K562 (cell line): ENCODE measurements around the gene TMC8. TPM values are rescaled to one million over a fixed set of nuclear protein-coding genes. Genes with fewer than 3 reads are reported as not detected.

Experiments used
- ESRRB ChIP-seq: fragments of 250-450 bp; sonication (Bioruptor Pico); IDR thresholded peaks from 2 replicates; pipeline ENCODE4 v1.5.0; 2020; ENCODE audit warnings: mild to moderate bottlenecking, moderate library complexity, borderline replicate concordance
- GABPB1 ChIP-seq: sonication (generic); formaldehyde crosslinking; IDR thresholded peaks from 2 replicates; pipeline ENCODE4 v1.8.0; 2022; ENCODE audit warnings: mild to moderate bottlenecking, missing genetic modification reagents
- GTF2F1 ChIP-seq: IDR thresholded peaks from 2 replicates; pipeline ENCODE4 v1.6.1; 2011; ENCODE audit warnings: low read depth, low read length, improper control_type of control experiment
- HCFC1 ChIP-seq: IDR thresholded peaks from 2 replicates; pipeline ENCODE4 v1.6.1; 2012; ENCODE audit warnings: low read depth, low read length, improper control_type of control experiment
- HMGN3 ChIP-seq: IDR thresholded peaks from 2 replicates; pipeline ENCODE4 v1.6.1; 2011; ENCODE audit warnings: borderline replicate concordance, low read depth, mild to moderate bottlenecking, mixed read lengths, low read length; ENCODE audit not compliant: insufficient read length; ENCODE audit errors: extremely low read depth
- MYNN ChIP-seq, 2 experiments: sonication (generic); formaldehyde crosslinking in 1 of 2; IDR thresholded peaks; 2 replicates each; pipeline versions ENCODE4 v1.5.0 to v1.6.1; 2016 to 2020; ENCODE audit warnings: antibody characterized with exemption in 1 of 2, missing genetic modification reagents in 1 of 2
- NCOR1 ChIP-seq: fragments of 450-650 bp; IDR thresholded peaks from 2 replicates; pipeline ENCODE4 v1.6.1; 2016; ENCODE audit warnings: mild to moderate bottlenecking, moderate library complexity
- NR2C2 ChIP-seq, 2 experiments: fragments of 200-800 bp in 1 of 2; sonication (Bioruptor generic) in 1 of 2; sonication (generic) in 1 of 2; formaldehyde crosslinking in 1 of 2; IDR thresholded peaks; 2 replicates each; pipeline versions ENCODE4 v1.6.1 to v1.8.0; 2016 to 2022; ENCODE audit warnings: mild to moderate bottlenecking in 1 of 2, missing compliant biosample characterization in 1 of 2, missing genetic modification characterization in 1 of 2, missing genetic modification reagents in 1 of 2
- NRF1 ChIP-seq, 2 experiments: fragments of 450-650 bp; IDR thresholded peaks in 1 of 2; conservative IDR thresholded peaks in 1 of 2; 2 replicates each; pipeline ENCODE4 v1.6.1; 2014; ENCODE audit warnings: mild to moderate bottlenecking in 2 of 2
- PCBP2 ChIP-seq: fragments of 200-400 bp; formaldehyde crosslinking; IDR thresholded peaks from 2 replicates; pipeline ENCODE4 v1.6.1; 2018; ENCODE audit warnings: low read length, low read depth, mild to moderate bottlenecking, moderate library complexity; ENCODE audit not compliant: poor library complexity, severe bottlenecking
- RBM17 ChIP-seq: fragments of 200-400 bp; formaldehyde crosslinking; IDR thresholded peaks from 2 replicates; pipeline ENCODE4 v1.6.1; 2017; ENCODE audit warnings: low read depth, mild to moderate bottlenecking, low read length, borderline replicate concordance
- SAP30 ChIP-seq: fragments of 200-600 bp; sonication (generic); IDR thresholded peaks from 2 replicates; pipeline ENCODE4 v1.6.1; 2012; ENCODE audit warnings: borderline replicate concordance, low read depth, mild to moderate bottlenecking, moderate library complexity, low read length, control low read depth, inconsistent platforms; ENCODE audit not compliant: insufficient read depth, poor library complexity, severe bottlenecking
- STAT5A ChIP-seq: IDR thresholded peaks from 2 replicates; pipeline ENCODE4 v1.6.1; 2012; ENCODE audit warnings: low read length, inconsistent platforms, borderline replicate concordance
- TCF15 ChIP-seq: fragments of 250-450 bp; sonication (Bioruptor Pico); IDR thresholded peaks from 2 replicates; pipeline ENCODE4 v1.8.0; 2022; ENCODE audit warnings: moderate library complexity, mild to moderate bottlenecking, inconsistent platforms
- TCF3 ChIP-seq: sonication (generic); formaldehyde crosslinking; IDR thresholded peaks from 2 replicates; pipeline ENCODE4 v1.4.0; 2020; ENCODE audit warnings: mild to moderate bottlenecking, missing genetic modification reagents
- THRA ChIP-seq: fragments of 450-650 bp; IDR thresholded peaks from 2 replicates; pipeline ENCODE4 v1.6.1; 2017; ENCODE audit warnings: mild to moderate bottlenecking, moderate library complexity
- YBX1 ChIP-seq: fragments of 450-650 bp; IDR thresholded peaks from 2 replicates; pipeline ENCODE4 v1.7.1; 2016; ENCODE audit warnings: mild to moderate bottlenecking
- ZNF232 ChIP-seq: sonication (generic); formaldehyde crosslinking; IDR thresholded peaks from 2 replicates; pipeline ENCODE4 v1.8.0; 2022; ENCODE audit warnings: mild to moderate bottlenecking, missing genetic modification reagents
- ZNF75A ChIP-seq: fragments of 450-650 bp; formaldehyde crosslinking; IDR thresholded peaks from 2 replicates; pipeline ENCODE4 v1.4.0; 2020; ENCODE audit warnings: mild to moderate bottlenecking
- ZNF830 ChIP-seq: fragments of 250-450 bp; sonication (Bioruptor Pico); IDR thresholded peaks from 2 replicates; pipeline ENCODE4 v1.5.0; 2021; ENCODE audit warnings: mild to moderate bottlenecking
- polyA plus RNA-seq, 8 experiments: library from polyadenylated mRNA; depleted of rRNA in 4 of 8; stranded (reverse) in 5 of 8; unstranded in 3 of 8; fragments of >200 nt; fragmentation: Nextera tagmentation in 2 of 8; fragmentation: Illumina TruSeq in 1 of 8; extraction: Ambion mirVana in 2 of 8; extraction: Trizol in 1 of 8; gene quantifications; 2 replicates each; pipeline versions ENCODE4 v1.2.1 to v1.2.3, GENCODE V29; 2011 to 2014; ENCODE audit warnings: inconsistent platforms in 1 of 8, missing spikeins in 1 of 8
- total RNA-seq, 7 experiments: library from RNA; depleted of rRNA in 6 of 7; stranded (reverse); fragments of >200 nt in 6 of 7; fragmentation: Illumina TruSeq in 2 of 7; extraction: Trizol in 2 of 7; gene quantifications; 2 replicates each; pipeline versions ENCODE4 v1.2.1 to v1.2.3, GENCODE V29; 2011 to 2021; ENCODE audit warnings: low replicate concordance in 1 of 7
- TF ChIP-seq, protein P1 (sequence below), 2 experiments: fragments of 450-650 bp; conservative IDR thresholded peaks; 2 replicates each; pipeline ENCODE4 v1.6.1; 2017; ENCODE audit warnings: mild to moderate bottlenecking in 2 of 2, moderate library complexity in 2 of 2
- TF ChIP-seq, protein P2 (sequence below): IDR thresholded peaks from 2 replicates; pipeline ENCODE4 v1.6.1; 2011; ENCODE audit not compliant: insufficient read length; ENCODE audit errors: extremely low read depth

TMC8 gene
- total and polyA plus RNA-seq, 9 of the 15 experiments (the other 6 are each of a cell fraction or from before 2014, with no cell fraction given) = 0.13 to 10.9 (median 2.8) TPM

- TF ChIP-seq PCBP2 (no peak), NR2C2 (CRISPR knock-in tag; IDR thresholded peaks at IDR 0.05) (peak; percentile 35; the same call in 1 of the 2 replicates), NR2C2 (tag; IDR thresholded peaks at IDR 0.05) (no peak), THRA (no peak), ZNF830 (CRISPR knock-in tag) (no peak), ZNF232 (CRISPR knock-in tag) (no peak), GTF2F1 (no peak), NCOR1 (0 out of 2 replicates have a peak, but pooled peaks have one; percentile 6), YBX1 (no peak), MYNN (IDR thresholded peaks at IDR 0.05) (peak; percentile 51; the same call in 1 of the 2 replicates), MYNN (CRISPR knock-in tag; IDR thresholded peaks at IDR 0.05) (no peak), HMGN3 (peak; percentile 61), SAP30 (no peak), GABPB1 (CRISPR knock-in tag) (peak; percentile 50; the same call in 1 of the 2 replicates), STAT5A (no peak), ESRRB (CRISPR knock-in tag) (no peak), TCF15 (CRISPR knock-in tag) (no peak), TCF3 (CRISPR knock-in tag) (peak; percentile 28; the same call in 1 of the 2 replicates), ZNF75A (CRISPR knock-in tag) (no peak; the same call in 1 of the 2 replicates), RBM17 (no peak), HCFC1 (no peak), NRF1 (conservative IDR thresholded peaks at IDR 0.05 in 1 of 2, IDR thresholded peaks at IDR 0.05 in 1 of 2) (peak; percentile 35 to 59)
- TF ChIP-seq, protein P1, sequence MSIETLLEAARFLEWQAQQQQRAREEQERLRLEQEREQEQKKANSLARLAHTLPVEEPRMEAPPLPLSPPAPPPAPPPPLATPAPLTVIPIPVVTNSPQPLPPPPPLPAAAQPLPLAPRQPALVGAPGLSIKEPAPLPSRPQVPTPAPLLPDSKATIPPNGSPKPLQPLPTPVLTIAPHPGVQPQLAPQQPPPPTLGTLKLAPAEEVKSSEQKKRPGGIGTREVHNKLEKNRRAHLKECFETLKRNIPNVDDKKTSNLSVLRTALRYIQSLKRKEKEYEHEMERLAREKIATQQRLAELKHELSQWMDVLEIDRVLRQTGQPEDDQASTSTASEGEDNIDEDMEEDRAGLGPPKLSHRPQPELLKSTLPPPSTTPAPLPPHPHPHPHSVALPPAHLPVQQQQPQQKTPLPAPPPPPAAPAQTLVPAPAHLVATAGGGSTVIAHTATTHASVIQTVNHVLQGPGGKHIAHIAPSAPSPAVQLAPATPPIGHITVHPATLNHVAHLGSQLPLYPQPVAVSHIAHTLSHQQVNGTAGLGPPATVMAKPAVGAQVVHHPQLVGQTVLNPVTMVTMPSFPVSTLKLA (conservative IDR thresholded peaks at IDR 0.05) = no peak
- TF ChIP-seq, protein P2, sequence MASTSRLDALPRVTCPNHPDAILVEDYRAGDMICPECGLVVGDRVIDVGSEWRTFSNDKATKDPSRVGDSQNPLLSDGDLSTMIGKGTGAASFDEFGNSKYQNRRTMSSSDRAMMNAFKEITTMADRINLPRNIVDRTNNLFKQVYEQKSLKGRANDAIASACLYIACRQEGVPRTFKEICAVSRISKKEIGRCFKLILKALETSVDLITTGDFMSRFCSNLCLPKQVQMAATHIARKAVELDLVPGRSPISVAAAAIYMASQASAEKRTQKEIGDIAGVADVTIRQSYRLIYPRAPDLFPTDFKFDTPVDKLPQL = no peak
Measured at GRCh38 chr17:78112518-78113471, 17.8 kb upstream of the TMC8 start (continued).
